Smooth muscle cell (in vitro differentiated cells): ENCODE results near the gene SCNN1A. TPM values are rescaled to one million over a fixed set of nuclear protein-coding genes. Genes with fewer than 3 reads are reported as not detected.

ENCODE experiments used
- DNase-seq: peaks from one replicate; lab custom pipeline; 2025; ENCODE audit not compliant: unreplicated experiment; lab: John Stamatoyannopoulos, UW
- H2AFZ ChIP-seq: fragments of 200-600 bp; sonication (generic); 2 replicates; pipeline ENCODE4 v1.6.0; 2016; ENCODE audit warnings: antibody characterized with exemption, low read depth, mild to moderate bottlenecking
- H3F3A ChIP-seq: fragments of 200-600 bp; sonication (generic); 2 replicates; pipeline ENCODE4 v1.6.0; 2017; ENCODE audit warnings: antibody characterized with exemption, low read depth
- H3K27ac ChIP-seq: fragments of 200-600 bp; sonication (generic); 2 replicates; pipeline ENCODE4 v1.5.1; 2016; ENCODE audit warnings: low read depth, mild to moderate bottlenecking
- H3K27me3 ChIP-seq: fragments of 200-600 bp; sonication (generic); 2 replicates; pipeline ENCODE4 v1.6.1; 2016; ENCODE audit warnings: low read depth, mild to moderate bottlenecking
- H3K36me3 ChIP-seq: fragments of 200-600 bp; sonication (generic); 2 replicates; pipeline ENCODE4 v1.5.1; 2016; ENCODE audit warnings: low read depth
- H3K4me1 ChIP-seq: fragments of 200-600 bp; sonication (generic); 2 replicates; pipeline ENCODE4 v1.5.1; 2016; ENCODE audit warnings: low read depth
- H3K4me2 ChIP-seq: fragments of 200-600 bp; sonication (generic); 2 replicates; pipeline ENCODE4 v1.6.0; 2016; ENCODE audit warnings: mild to moderate bottlenecking
- H3K4me3 ChIP-seq: fragments of 200-600 bp; sonication (generic); 2 replicates; pipeline ENCODE4 v1.5.1; 2016; ENCODE audit warnings: mild to moderate bottlenecking
- H3K79me2 ChIP-seq: fragments of 200-600 bp; sonication (generic); 2 replicates; pipeline ENCODE4 v1.6.0; 2016; ENCODE audit warnings: low read depth, mild to moderate bottlenecking
- H3K9ac ChIP-seq: fragments of 200-600 bp; sonication (generic); 2 replicates; pipeline ENCODE4 v1.6.0; 2016; ENCODE audit warnings: low read depth
- H3K9me3 ChIP-seq: fragments of 200-600 bp; sonication (generic); replicated peaks from 2 replicates; pipeline ENCODE4 v1.5.1; 2016; ENCODE audit warnings: low read depth
- H4K20me1 ChIP-seq: fragments of 200-600 bp; sonication (generic); 2 replicates; pipeline ENCODE4 v1.6.0; 2016; ENCODE audit warnings: low read depth
- WGBS: methylation state at CpG from one replicate; pipeline ENCODE4 v1.1.7; 2016; ENCODE audit warnings: low lambda C conversion rate; 5-methylcytosine and 5-hydroxymethylcytosine counted together
- polyA plus RNA-seq: library from polyadenylated mRNA; unstranded; fragments of >200 nt; fragmentation: Nextera tagmentation; extraction: Ambion mirVana; gene quantifications from 2 replicates; pipeline ENCODE4 v1.2.1, GENCODE V29; 2016
- total RNA-seq: library from RNA; depleted of rRNA; stranded (reverse); fragments of >200 nt; gene quantifications from 2 replicates; pipeline ENCODE4 v1.2.3, GENCODE V29; 2014
- TF ChIP-seq, protein P1 (sequence below): fragments of 200-600 bp; sonication (generic); IDR thresholded peaks from 2 replicates; pipeline ENCODE4 v1.5.1; 2017; ENCODE audit warnings: borderline replicate concordance, mild to moderate bottlenecking, antibody characterized with exemption; ENCODE audit not compliant: insufficient read depth, poor library complexity, severe bottlenecking

Gene SCNN1A
- total and polyA plus RNA-seq, 2 experiments from 2014 or later, result 0.57 to 1.3 TPM

DNA sequence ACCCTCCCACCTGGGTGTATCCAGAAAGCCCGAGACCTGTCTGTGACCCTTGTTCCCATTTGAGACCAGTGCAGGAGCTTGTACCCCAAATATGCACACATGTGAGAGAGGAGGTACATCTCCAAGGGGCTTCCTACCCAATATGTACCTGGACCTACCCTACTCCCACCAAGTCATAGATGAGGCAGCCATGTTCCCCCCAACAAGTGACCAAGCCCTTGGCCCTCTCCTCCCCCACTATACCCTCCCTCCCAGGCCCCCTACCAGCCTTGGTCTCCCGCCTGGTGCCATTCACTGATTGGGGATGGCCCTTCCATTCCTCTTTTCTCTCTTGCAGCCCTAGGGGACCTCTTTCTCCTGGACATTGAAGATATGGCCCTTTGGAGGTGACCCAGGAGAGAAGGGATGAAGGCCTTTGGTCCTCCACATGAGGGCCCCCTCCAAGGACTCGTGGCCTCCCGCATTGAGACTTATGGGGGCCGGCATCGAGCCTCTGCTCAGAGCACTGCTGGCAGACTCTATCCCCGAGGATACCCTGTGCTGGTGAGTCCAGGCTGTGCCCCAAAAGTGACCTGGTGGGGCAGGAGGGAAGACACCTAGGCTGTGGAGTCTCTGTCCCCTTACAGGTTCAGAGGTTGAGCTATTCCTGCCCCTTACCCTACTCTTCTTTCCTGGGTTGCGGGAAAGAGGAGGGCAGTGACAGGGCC is 63.4 kb downstream of the SCNN1A start:
- H3K79me2 ChIP-seq, result no peaks in the 10 kb centered on the region
- no peaks in the 10 kb centered on the region for H3F3A ChIP-seq
- no peak overlapping the region for H2AFZ ChIP-seq
- peaks cover 12% of the 10 kb centered on the region for H3K27me3 ChIP-seq
- peak overlapping the region; percentile 59 for H3K4me3 ChIP-seq
- no peaks in the 10 kb centered on the region for H4K20me1 ChIP-seq
- TF ChIP-seq, protein P1, sequence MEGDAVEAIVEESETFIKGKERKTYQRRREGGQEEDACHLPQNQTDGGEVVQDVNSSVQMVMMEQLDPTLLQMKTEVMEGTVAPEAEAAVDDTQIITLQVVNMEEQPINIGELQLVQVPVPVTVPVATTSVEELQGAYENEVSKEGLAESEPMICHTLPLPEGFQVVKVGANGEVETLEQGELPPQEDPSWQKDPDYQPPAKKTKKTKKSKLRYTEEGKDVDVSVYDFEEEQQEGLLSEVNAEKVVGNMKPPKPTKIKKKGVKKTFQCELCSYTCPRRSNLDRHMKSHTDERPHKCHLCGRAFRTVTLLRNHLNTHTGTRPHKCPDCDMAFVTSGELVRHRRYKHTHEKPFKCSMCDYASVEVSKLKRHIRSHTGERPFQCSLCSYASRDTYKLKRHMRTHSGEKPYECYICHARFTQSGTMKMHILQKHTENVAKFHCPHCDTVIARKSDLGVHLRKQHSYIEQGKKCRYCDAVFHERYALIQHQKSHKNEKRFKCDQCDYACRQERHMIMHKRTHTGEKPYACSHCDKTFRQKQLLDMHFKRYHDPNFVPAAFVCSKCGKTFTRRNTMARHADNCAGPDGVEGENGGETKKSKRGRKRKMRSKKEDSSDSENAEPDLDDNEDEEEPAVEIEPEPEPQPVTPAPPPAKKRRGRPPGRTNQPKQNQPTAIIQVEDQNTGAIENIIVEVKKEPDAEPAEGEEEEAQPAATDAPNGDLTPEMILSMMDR, result no peak
- H3K4me2 ChIP-seq, result no peak overlapping the region
- no peaks in the 10 kb centered on the region for H3K36me3 ChIP-seq
- no peak overlapping the region for H3K9ac ChIP-seq
- peak overlapping the region; percentile 80 for H3K27ac ChIP-seq
- H3K9me3 ChIP-seq, result no peaks in the 10 kb centered on the region
- 89% methylated on average over 8 of the region's 8 CpGs for WGBS
- DNase-seq, result no peak
- peaks cover 4% of the 10 kb centered on the region for H3K4me1 ChIP-seq

DNA sequence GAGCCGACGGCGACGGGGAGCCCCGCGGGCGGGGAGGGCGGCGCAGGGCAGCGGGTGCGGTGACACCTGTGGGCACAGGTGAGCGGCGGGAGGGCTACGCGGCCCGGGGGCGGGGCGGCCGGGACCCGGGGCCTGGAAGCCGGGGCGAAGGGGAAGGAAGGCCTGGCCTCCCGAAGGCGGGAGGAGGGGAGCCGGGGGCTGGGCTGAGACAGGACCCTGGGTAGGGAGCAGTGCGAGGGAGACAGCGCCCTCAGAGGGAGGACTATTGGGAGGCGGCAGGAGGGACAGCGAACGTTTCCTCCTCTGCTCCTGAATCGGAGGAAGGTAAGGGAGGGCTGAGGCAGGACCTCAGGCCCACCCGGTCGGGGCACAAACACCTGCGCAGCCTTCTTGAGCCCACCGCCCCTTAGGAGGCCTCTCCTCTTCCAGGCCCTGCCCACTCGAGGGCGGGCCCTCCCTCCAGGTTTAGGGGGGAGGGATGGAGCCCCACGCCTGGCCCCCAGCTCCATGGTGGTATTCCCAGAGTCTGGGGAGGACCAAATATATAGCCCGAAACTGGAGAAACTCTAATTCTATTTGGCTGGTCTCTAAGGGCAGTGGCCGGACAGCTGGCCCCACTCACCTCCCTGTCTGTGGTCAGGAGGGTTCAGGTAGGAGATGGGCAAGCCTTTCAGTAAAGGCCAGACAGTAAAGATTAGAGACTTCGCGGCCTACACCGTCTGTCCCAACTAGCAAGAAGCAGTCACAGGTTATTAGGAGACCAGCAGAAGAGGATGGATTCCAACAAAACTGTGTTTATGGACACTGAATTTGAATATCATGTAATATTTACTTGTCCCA is 64.4 kb downstream of the SCNN1A start:
- Histone ChIP-seq H3K9me3 (no peaks in the 10 kb centered on the region), H3K4me1 (peaks cover 4% of the 10 kb centered on the region), H3K27me3 (peaks cover 12% of the 10 kb centered on the region), H3K27ac (peak overlapping the region; percentile 24), H3F3A (no peaks in the 10 kb centered on the region), H3K4me2 (peak overlapping the region; percentile 95), H3K9ac (peak overlapping the region; percentile 47), H3K4me3 (peak overlapping the region; percentile 59), H2AFZ (no peak overlapping the region), H3K36me3 (no peaks in the 10 kb centered on the region), H3K79me2 (no peaks in the 10 kb centered on the region), H4K20me1 (no peaks in the 10 kb centered on the region)
- 28% methylated on average over 20 of the region's 43 CpGs for WGBS
- no peak for DNase-seq
- TF ChIP-seq, protein P1, result no peak

DNA sequence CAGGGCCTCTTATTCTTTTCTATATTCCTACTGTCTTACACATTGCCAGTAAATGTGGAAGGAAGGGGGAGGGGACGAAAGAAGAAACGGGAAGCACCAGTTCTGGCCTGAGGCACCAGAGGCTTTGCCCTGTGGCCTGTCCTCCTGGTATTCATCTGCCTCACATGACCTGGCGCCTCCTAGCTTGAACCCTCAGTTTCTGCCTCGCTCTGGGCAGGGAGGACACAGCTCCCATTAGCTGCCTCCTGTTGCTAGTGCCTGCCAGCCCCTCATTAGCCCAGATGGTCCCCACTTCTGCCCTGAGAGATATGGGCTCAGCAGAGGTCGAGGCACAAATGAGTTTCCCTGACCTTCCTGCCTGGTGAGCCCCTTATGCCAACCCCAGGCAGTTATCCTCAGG is 67.8 kb downstream of the SCNN1A start:
- H4K20me1 ChIP-seq, result no peaks in the 10 kb centered on the region
- no peak overlapping the region for H3K27ac ChIP-seq
- DNase-seq, result no peak
- no peak overlapping the region for H3K4me2 ChIP-seq
- no peaks in the 10 kb centered on the region for H3K9me3 ChIP-seq
- peaks cover 4% of the 10 kb centered on the region for H3K4me1 ChIP-seq
- TF ChIP-seq, protein P1, result no peak
- 71% methylated on average over 5 of the region's 5 CpGs for WGBS
- peaks cover 12% of the 10 kb centered on the region for H3K27me3 ChIP-seq
- H3F3A ChIP-seq, result no peaks in the 10 kb centered on the region
- no peaks in the 10 kb centered on the region for H3K36me3 ChIP-seq
- H3K4me3 ChIP-seq, result no peak overlapping the region
- H3K79me2 ChIP-seq, result no peaks in the 10 kb centered on the region
- no peak overlapping the region for H2AFZ ChIP-seq
- no peak overlapping the region for H3K9ac ChIP-seq
